B cell (primary cell): ENCODE results near the gene C1orf115. TPM values are rescaled to one million over a fixed set of nuclear protein-coding genes. Genes with fewer than 3 reads are reported as not detected.

Experiments
- ATAC-seq: fragments of 200-7000 bp; cut with Tn5 transposase; one replicate; pipeline ENCODE4 v1.10.0; 2021; ENCODE audit warnings: low read depth, mild to moderate bottlenecking, moderate number of reproducible peaks, moderate library complexity
- CTCF ChIA-PET: fragments of 350-600 bp; sonication (Branson Sonifier 250); formaldehyde crosslinking; loops from one replicate; lab custom pipeline; 2021; ENCODE audit warnings: antibody characterized with exemption, inconsistent platforms; lab: Charles Lee
- POLR2A ChIA-PET: fragments of 350-600 bp; sonication (Branson Sonifier 250); formaldehyde crosslinking; loops from one replicate; lab custom pipeline; 2021; ENCODE audit warnings: antibody characterized with exemption; lab: Charles Lee
- DNase-seq: peaks from one replicate; pipeline ENCODE4 v3.0.0; 2013
- H2AFZ ChIP-seq: 2 replicates; pipeline ENCODE4 v1.6.1; 2012; ENCODE audit warnings: mild to moderate bottlenecking, low read depth, low read length; ENCODE audit not compliant: insufficient read depth, poor library complexity, severe bottlenecking
- H3K27ac ChIP-seq, 2 donors: 1 replicate in 1 of 2; 2 replicates in 1 of 2; pipeline ENCODE4 v1.5.1; 2012 to 2013; ENCODE audit warnings: low read length in 2 of 2, mild to moderate bottlenecking in 2 of 2, moderate library complexity in 1 of 2
- H3K27me3 ChIP-seq, 4 experiments: fragments of 200-600 bp in 1 of 4; sonication (generic) in 1 of 4; replicated peaks in 1 of 4; 1 replicate in 2 of 4; 2 replicates in 2 of 4; pipeline versions ENCODE4 v1.6.1 to v1.7.0; 2013 to 2016; ENCODE audit warnings: low read length in 3 of 4, mild to moderate bottlenecking in 2 of 4, mixed read lengths in 1 of 4, moderate library complexity in 1 of 4; ENCODE audit not compliant: insufficient read depth in 4 of 4, control insufficient read depth in 3 of 4; ENCODE audit errors: control extremely low read depth in 1 of 4
- H3K36me3 ChIP-seq, 2 experiments: replicated peaks in 1 of 2; 1 replicate in 1 of 2; 2 replicates in 1 of 2; pipeline versions ENCODE4 v1.6.1 to v1.7.1; 2013; ENCODE audit warnings: low read length in 1 of 2; ENCODE audit not compliant: insufficient read depth in 2 of 2, control insufficient read depth in 1 of 2; ENCODE audit errors: control extremely low read depth in 1 of 2, extremely low read depth in 1 of 2
- H3K4me1 ChIP-seq, 2 donors: fragments of 200-600 bp in 1 of 2; sonication (generic) in 1 of 2; 1 replicate in 1 of 2; 2 replicates in 1 of 2; pipeline versions ENCODE4 v1.5.1 to v1.6.1; 2013 to 2017; ENCODE audit warnings: low read length in 2 of 2; ENCODE audit not compliant: control insufficient read depth in 2 of 2, insufficient read depth in 2 of 2
- H3K4me2 ChIP-seq: replicated peaks from 2 replicates; pipeline ENCODE3; 2012; ENCODE audit warnings: mild to moderate bottlenecking, low read depth, low read length; ENCODE audit not compliant: poor library complexity, severe bottlenecking
- H3K4me3 ChIP-seq, 5 experiments: fragments of 200-600 bp in 1 of 5; sonication (generic) in 1 of 5; 1 replicate in 3 of 5; 2 replicates in 2 of 5; pipeline versions ENCODE4 v1.5.1 to v1.7.0; 2011 to 2016; ENCODE audit warnings: low read length in 4 of 5, mild to moderate bottlenecking in 4 of 5, low read depth in 2 of 5, control low read depth in 1 of 5, moderate library complexity in 1 of 5; ENCODE audit not compliant: insufficient read depth in 1 of 5; ENCODE audit errors: control extremely low read depth in 1 of 5, extremely low read depth in 1 of 5
- H3K79me2 ChIP-seq: fragments of 200-600 bp; sonication (generic); one replicate; pipeline ENCODE4 v1.6.0; 2016; ENCODE audit warnings: low read length; ENCODE audit not compliant: control insufficient read depth, insufficient read depth
- H3K9ac ChIP-seq: fragments of 200-600 bp; sonication (generic); 2 replicates; pipeline ENCODE4 v1.6.1; 2017; ENCODE audit warnings: mild to moderate bottlenecking, low read length, moderate library complexity
- H3K9me3 ChIP-seq, 3 donors: one replicate each; pipeline versions ENCODE4 v1.6.1 to v1.7.1; 2013; ENCODE audit warnings: low read length in 2 of 3; ENCODE audit not compliant: control insufficient read depth in 2 of 3, insufficient read depth in 1 of 3; ENCODE audit errors: control extremely low read depth in 1 of 3
- H4K20me1 ChIP-seq: 2 replicates; pipeline ENCODE4 v1.6.0; 2012; ENCODE audit warnings: mild to moderate bottlenecking, low read length; ENCODE audit not compliant: insufficient read depth, control insufficient read depth, poor library complexity, severe bottlenecking
- H3K27ac Mint-ChIP-seq: one replicate; pipeline ENCODE4 v1.8.0; 2021; ENCODE audit warnings: mixed read lengths
- H3K27me3 Mint-ChIP-seq: one replicate; pipeline ENCODE4 v1.8.0; 2021; ENCODE audit warnings: mixed read lengths
- H3K4me1 Mint-ChIP-seq: one replicate; pipeline ENCODE4 v1.8.0; 2021; ENCODE audit warnings: mixed read lengths
- H3K4me3 Mint-ChIP-seq: one replicate; pipeline ENCODE4 v1.8.0; 2021; ENCODE audit warnings: mixed read lengths
- H3K9me3 Mint-ChIP-seq: one replicate; pipeline ENCODE4 v1.8.0; 2022; ENCODE audit warnings: mixed read lengths; ENCODE audit not compliant: insufficient read depth
- CTCF ChIP-seq: fragments of 200-600 bp; IDR thresholded peaks from one replicate; pipeline ENCODE4 v1.8.0; 2022; ENCODE audit warnings: antibody characterized with exemption, mild to moderate bottlenecking
- EZH2 ChIP-seq: IDR thresholded peaks from 2 replicates; pipeline ENCODE4 v1.6.1; 2012; ENCODE audit warnings: borderline replicate concordance, low read depth, mild to moderate bottlenecking, moderate library complexity, low read length; ENCODE audit not compliant: insufficient read depth, poor library complexity, severe bottlenecking
- WGBS: methylation state at CpG from one replicate; pipeline ENCODE4 v1.1.5; 2013; ENCODE audit warnings: missing lambda C conversion rate; ENCODE audit not compliant: insufficient coverage; 5-methylcytosine and 5-hydroxymethylcytosine counted together
- intact Hi-C: fragments of 100-400 bp; cut with micrococcal nuclease; formaldehyde crosslinking; loops from one replicate; pipeline ENCODE4 v1.10.0; 2022
- polyA plus RNA-seq: library from polyadenylated mRNA; depleted of rRNA; stranded (reverse); fragments of >200 nt; gene quantifications from 2 replicates; pipeline ENCODE4 v1.2.3, GENCODE V29; 2012
- total RNA-seq, 2 donors: library from RNA; stranded (reverse); fragments of 120-200 nt in 1 of 2; gene quantifications; 1 replicate in 1 of 2; 2 replicates in 1 of 2; pipeline versions ENCODE4 v1.2.3 to v1.2.4, GENCODE V29; 2013 to 2022

Gene C1orf115
- total and polyA plus RNA-seq, 2 donors (not counting 1 experiment from before 2014, with no cell fraction given), result 6.4 to 19.5 TPM

GRCh38 chr1:220687809-220688208, 2.4 kb upstream of the C1orf115 start:
- no peak for TF ChIP-seq EZH2
- TF ChIP-seq CTCF, result no peak
- Mint-ChIP-seq H3K27me3 (peaks cover 3% of the 10 kb centered on the region), H3K4me3 (no peak overlapping the region), H3K4me1 (peaks cover 21% of the 10 kb centered on the region), H3K27ac (no peak overlapping the region), H3K9me3 (no peaks in the 10 kb centered on the region)
- no peaks in the 10 kb centered on the region for H3K36me3 ChIP-seq
- peaks cover 14 to 19% of the 10 kb centered on the region in 2 donors for H3K4me1 ChIP-seq
- ATAC-seq (no peak), DNase-seq (no peak)
- no peaks in the 10 kb centered on the region for H3K9me3 ChIP-seq
- no peaks in the 10 kb centered on the region for H4K20me1 ChIP-seq
- no peak overlapping the region for H2AFZ ChIP-seq
- intact Hi-C loops, result no loop called here
- peaks cover 0 to 4% (median 0%) of the 10 kb centered on the region in 4 experiments for H3K27me3 ChIP-seq
- ChIA-PET CTCF (interaction anchor here (1.0 kb wide), 1 partner anchor 45 kb away, joined by 4 read pairs; no protein-coding TSS in a partner anchor), POLR2A (no interaction called here)
- no peak overlapping the region for H3K9ac ChIP-seq
- H3K4me2 ChIP-seq, result no peak overlapping the region
- no peaks in the 10 kb centered on the region for H3K79me2 ChIP-seq
- H3K4me3 ChIP-seq, result no peak overlapping the region
- WGBS, result no CpG with 5 or more reads among the region's 5 CpGs
- no peak overlapping the region for H3K27ac ChIP-seq

GRCh38 chr1:220689666-220690065, 497 bp upstream of the C1orf115 start:
- ChIA-PET CTCF (interaction anchor here (0.9 to 8.7 kb wide), 4 partner anchors 14 to 87 kb away, joined by 4 to 75 read pairs (median 4); no protein-coding TSS in a partner anchor), POLR2A (no interaction called here)
- H3K4me3 Mint-ChIP-seq, result peak overlapping the region; percentile 93
- intact Hi-C loops, result loop anchor here (1.0 to 5.0 kb wide), 4 partner anchors 22 to 417 kb away; partner anchors contain the start of gene RAB3GAP2
- Histone ChIP-seq H3K36me3 (no peaks in the 10 kb centered on the region), H3K79me2 (no peaks in the 10 kb centered on the region), H3K4me1 (peaks cover 14 to 19% of the 10 kb centered on the region in 2 donors), H2AFZ (peak overlapping the region; percentile 87), H3K4me2 (peak overlapping the region; percentile 71), H3K9me3 (no peaks in the 10 kb centered on the region), H3K27ac (no peak overlapping the region), H3K4me3 (peak overlapping the region in 4 of 5 experiments; percentile 47 to 83 (median 70)), H3K9ac (peak overlapping the region; percentile 75), H4K20me1 (no peaks in the 10 kb centered on the region), H3K27me3 (peaks cover 0 to 4% (median 0%) of the 10 kb centered on the region in 4 experiments)
- H3K9me3 Mint-ChIP-seq, result no peaks in the 10 kb centered on the region
- H3K4me1 Mint-ChIP-seq, result peaks cover 21% of the 10 kb centered on the region
- 53% methylated on average over 14 of the region's 14 CpGs for WGBS
- TF ChIP-seq CTCF (no peak), EZH2 (no peak)
- peaks cover 3% of the 10 kb centered on the region for H3K27me3 Mint-ChIP-seq
- peak overlapping the region; percentile 87 for H3K27ac Mint-ChIP-seq
- no peak for DNase-seq
- no peak for ATAC-seq
